NCI-H82 (cell line): ENCODE data around the gene CTTNBP2NL.

Source experiments
- DNase-seq: peaks from one replicate; lab custom pipeline; 2025; lab: John Stamatoyannopoulos, UW

The CTTNBP2NL gene, protein sequence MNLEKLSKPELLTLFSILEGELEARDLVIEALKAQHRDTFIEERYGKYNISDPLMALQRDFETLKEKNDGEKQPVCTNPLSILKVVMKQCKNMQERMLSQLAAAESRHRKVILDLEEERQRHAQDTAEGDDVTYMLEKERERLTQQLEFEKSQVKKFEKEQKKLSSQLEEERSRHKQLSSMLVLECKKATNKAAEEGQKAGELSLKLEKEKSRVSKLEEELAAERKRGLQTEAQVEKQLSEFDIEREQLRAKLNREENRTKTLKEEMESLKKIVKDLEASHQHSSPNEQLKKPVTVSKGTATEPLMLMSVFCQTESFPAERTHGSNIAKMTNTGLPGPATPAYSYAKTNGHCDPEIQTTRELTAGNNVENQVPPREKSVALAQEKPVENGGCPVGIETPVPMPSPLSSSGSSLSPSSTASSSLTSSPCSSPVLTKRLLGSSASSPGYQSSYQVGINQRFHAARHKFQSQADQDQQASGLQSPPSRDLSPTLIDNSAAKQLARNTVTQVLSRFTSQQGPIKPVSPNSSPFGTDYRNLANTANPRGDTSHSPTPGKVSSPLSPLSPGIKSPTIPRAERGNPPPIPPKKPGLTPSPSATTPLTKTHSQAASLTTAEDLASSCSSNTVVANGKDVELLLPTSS

DNA sequence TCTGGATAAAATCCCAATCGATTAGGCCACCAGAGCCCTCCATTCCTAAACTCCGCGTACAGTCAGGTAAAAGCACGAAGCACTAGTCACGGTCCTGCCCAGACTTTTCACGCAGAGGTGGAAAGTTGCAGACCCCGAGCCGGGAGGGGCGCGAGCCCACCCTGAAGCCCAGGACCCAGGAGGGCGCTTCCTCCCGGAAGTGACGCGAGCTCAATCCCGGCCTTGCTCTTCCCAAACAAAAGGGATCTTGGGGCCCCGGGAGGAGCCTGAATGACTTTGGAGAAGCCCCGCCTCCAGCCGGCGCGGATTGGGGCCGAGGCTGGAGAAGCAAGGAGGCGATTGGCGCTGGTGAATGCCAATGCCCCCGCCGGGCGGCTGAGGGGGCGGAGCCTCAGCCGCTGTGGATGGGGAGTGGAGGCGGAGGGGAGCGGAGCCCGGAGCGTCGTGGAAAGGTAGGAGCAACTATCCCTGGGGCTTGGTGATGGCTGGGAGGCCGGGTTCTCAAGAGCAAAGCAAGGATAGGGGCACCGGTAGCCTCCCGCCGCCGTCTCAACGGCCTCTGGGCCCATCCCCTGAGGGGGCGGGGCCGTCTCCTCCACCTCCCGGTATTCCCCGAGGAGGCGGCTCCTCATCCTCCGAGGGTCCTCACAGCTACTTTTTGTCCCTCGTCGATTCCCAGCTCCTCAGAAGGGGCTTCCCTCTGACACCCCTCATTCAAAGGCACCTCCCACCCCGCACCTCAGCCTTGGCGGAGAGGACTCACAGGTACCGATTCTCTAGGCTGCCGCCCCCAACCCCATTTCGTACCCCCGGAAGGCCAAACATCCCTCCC lies at the start of gene CTTNBP2NL:
Gene CTTNBP2NL, plus strand, starts transcription at position 394 of the 832 bp plus-strand sequence. CDS start 19,952 bp downstream, outside the sequence.
- peak; percentile 100 for DNase-seq

DNA sequence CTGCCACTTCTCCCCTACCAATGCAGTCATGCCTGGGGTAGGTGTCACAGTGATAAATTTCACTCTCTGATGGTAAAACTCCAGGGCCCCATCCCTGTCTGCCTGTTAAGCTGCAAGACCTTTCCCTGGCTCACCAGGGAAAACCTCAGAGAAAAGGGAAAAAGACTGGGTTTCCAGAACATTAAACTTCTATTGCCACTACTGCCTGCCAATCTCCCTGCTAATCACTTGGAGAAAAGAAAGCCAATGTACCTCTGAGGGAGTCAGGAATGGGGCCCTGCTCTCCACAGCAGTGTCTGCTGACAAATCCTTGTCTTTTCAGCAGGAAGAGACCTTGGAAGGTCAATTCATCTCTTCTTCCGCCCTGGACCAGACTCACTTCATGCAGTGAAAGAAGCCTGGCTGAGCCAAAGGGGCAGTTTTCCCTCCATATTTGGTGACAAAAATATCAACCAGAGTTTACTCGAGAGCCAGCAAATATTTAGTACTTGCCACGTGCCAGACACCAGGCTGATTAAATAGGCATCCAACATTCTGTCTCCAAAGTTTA lies 49.1 kb upstream of the CTTNBP2NL start:
- DNase-seq, result no peak

GRCh38 chr1:112356765-112357164 lies 39.2 kb upstream of the CTTNBP2NL start:
- DNase-seq, result peak; percentile 29

DNA sequence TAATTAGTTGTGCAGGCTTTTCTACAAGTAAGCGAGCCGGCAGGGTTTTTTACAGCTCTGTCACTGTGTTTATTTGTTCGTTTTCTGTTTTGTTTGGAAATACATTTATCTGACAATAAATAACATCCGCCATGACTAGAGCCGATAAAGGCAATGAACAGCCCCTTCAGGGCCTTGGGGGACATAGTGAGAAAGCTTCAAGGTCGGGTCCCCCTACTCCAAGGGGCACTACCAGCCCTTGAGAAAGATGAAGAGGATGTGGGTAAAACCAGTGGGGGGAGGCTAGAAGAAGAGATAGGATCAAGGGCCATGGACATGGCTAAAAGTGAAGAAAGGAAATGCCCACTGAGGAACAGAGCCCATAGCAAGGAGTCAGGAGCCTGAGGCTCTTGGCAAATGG lies 38.5 kb upstream of the CTTNBP2NL start:
- no peak for DNase-seq

- DNase-seq, result no peak
Measured at GRCh38 chr1:112358061-112358770, 37.8 kb upstream of the CTTNBP2NL start.

GRCh38 chr1:112358798-112359408 lies 37.1 kb upstream of the CTTNBP2NL start:
- DNase-seq, result peak; percentile 69

DNA sequence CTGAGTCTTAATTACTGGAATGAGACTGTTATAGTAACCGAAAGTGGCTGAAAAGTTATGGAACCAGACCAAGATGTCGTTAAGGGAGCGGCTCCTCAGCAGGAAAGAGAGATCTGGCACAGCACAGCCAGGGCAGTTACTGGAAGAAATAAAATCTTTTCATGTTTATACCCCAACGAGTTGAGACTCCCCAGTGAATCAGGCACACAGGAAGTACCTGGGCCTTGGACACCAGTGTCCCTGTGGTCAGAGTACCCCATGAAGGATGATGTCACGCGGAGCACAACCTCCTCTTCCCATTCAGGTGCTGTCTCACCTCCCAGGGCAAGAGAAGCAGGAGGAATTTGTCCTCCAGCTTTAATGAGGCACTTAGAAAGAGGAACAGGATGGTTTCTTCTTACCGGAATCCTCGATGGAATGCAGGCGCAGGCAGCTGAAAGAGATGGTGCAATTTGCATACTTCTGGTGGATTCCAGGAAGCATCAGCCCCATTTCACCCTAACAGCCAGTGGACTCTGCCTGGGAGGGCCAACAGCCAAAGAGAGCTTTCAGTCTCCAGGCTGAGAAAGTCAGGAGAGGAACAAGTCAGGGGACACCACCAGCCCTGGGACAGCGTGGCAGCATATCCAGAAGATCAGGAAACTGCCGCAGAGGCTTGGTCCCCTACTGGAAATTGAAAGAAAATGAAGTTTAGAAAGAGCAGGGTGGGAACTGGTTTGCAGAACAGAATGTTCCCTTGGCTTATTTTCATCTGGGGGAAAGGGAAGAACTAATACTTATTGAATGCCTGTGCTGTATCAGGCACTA lies 35.9 kb upstream of the CTTNBP2NL start:
- no peak for DNase-seq

DNA sequence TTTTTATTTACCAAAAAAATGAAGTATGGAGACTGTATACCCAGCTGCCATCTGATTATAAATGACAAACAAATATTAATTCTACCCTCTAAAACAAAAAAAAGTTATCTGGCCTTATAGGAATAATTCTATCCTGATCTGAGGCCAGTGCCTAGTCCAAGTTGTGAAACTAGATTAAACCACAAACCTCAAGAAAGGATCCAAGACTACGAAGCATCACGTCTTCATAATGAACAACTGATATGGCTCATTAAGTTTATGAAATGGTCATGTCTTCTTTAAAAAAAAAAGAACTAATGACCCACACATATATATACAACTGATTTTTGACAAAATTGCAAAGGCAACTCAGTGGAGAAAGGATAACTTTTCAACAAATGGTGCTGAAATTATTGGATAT lies 32.4 kb upstream of the CTTNBP2NL start:
- DNase-seq, result no peak

- no peak for DNase-seq
Measured at GRCh38 chr1:112368198-112368597, 27.8 kb upstream of the CTTNBP2NL start.

- peak; percentile 92 for DNase-seq
Measured at GRCh38 chr1:112369392-112370285, 26.4 kb upstream of the CTTNBP2NL start.

DNA sequence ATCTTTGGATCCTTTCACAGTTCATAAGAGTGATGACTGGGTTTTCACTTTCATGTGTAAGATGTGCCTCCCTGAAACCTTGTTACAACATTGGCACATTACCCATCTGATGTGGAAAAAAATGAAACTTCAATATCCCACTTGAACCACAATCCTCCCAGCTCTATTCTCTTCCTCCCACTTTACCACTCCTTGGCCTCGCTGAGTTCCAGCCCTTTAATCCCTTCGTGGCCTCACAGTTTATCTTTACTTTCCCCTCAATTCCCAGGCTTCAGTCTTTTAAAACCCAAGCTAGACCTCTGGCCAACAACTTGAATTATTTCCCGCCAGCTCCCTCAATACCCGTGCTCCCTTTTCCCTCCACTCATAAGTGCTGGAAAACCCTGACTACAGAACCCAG lies 25.0 kb upstream of the CTTNBP2NL start:
- DNase-seq, result no peak

GRCh38 chr1:112371775-112372174 lies 24.2 kb upstream of the CTTNBP2NL start:
- no peak for DNase-seq

DNA sequence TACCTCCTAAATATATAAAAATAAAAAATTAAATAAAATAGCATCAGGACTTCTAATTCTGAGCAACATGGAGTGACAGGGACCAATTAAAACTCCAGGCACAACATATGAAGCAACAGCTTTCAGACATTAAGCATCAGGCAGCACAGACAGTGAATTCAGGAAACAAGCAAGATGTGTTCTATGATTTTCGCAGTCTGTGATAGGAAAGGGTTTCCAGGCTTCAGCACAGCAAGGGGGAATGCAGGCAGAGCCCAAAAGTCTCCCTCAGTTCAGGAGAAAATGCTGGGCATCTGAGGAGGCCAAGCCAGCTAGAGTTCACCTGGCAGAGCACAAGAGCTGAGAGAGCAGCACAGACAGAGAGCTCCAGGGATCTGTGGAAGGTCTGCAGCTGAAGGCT lies 22.2 kb upstream of the CTTNBP2NL start:
- no peak for DNase-seq

DNA sequence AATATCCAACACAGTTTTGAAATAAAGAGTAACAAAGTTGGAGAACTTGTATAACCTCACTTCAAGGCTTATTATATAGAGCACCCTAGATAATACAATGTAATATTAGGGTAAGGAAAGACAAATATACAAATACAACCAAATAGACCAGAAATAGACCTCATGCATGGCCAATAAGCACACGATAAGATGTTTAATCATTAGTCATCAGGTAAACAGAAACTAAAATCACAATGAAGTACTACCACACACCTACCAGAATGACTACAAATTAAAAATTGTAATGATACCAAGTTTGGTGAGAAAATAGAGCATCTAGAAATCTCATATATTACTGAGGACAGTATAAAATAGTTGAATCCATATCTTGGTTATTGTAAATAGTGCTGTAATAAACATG lies 20.3 kb upstream of the CTTNBP2NL start:
- DNase-seq, result no peak

- no peak for DNase-seq
Measured at GRCh38 chr1:112380356-112380755, 15.7 kb upstream of the CTTNBP2NL start.

GRCh38 chr1:112381324-112382076 lies 14.5 kb upstream of the CTTNBP2NL start:
- no peak for DNase-seq

GRCh38 chr1:112383759-112384370 lies 12.1 kb upstream of the CTTNBP2NL start:
- DNase-seq, result peak; percentile 70
